Loucy (cell line): ENCODE data around the gene DUSP9.

Experiments used
- EZH2phosphoT487 ChIP-seq: fragments of 200-600 bp; IDR thresholded peaks from 2 replicates; pipeline ENCODE4 v1.6.1; 2018; ENCODE audit warnings: antibody characterized with exemption, mild to moderate bottlenecking, moderate library complexity, borderline replicate concordance
- TF ChIP-seq, protein P1 (sequence below): fragments of 200-600 bp; sonication (generic); conservative IDR thresholded peaks from 2 replicates; pipeline ENCODE4 v1.5.1; 2014; ENCODE audit warnings: mild to moderate bottlenecking, antibody characterized with exemption, low read length

GRCh38 chrX:153633048-153633447 lies 14.0 kb upstream of the DUSP9 start:
- TF ChIP-seq, protein P1, sequence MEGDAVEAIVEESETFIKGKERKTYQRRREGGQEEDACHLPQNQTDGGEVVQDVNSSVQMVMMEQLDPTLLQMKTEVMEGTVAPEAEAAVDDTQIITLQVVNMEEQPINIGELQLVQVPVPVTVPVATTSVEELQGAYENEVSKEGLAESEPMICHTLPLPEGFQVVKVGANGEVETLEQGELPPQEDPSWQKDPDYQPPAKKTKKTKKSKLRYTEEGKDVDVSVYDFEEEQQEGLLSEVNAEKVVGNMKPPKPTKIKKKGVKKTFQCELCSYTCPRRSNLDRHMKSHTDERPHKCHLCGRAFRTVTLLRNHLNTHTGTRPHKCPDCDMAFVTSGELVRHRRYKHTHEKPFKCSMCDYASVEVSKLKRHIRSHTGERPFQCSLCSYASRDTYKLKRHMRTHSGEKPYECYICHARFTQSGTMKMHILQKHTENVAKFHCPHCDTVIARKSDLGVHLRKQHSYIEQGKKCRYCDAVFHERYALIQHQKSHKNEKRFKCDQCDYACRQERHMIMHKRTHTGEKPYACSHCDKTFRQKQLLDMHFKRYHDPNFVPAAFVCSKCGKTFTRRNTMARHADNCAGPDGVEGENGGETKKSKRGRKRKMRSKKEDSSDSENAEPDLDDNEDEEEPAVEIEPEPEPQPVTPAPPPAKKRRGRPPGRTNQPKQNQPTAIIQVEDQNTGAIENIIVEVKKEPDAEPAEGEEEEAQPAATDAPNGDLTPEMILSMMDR = no peak
- TF ChIP-seq EZH2phosphoT487 = no peak
